Measurements from ENCODE around the gene MYO3B.

Gene MYO3B

DNA sequence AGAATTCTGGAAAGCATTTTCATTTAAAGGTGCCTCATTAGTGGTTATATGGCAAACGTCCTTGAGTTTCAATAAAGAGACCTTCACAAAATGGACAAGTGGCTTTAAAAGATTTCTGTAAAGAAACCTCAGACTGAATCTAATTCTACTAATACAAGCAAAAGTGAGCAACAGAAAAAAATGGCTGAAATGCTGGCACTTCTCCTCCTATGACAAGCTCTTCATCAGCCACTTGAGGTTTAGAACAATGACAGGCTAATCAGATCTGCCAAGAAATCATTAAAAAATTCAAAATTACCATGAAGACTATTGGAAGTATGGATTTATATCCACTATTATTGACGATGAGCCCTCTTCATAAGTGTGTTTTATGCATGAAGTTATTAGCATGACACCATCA, 71.8 kb downstream of the MYO3B start:
- no peak for DNase-seq (ENCODE audit: extremely low spot score)
- no peak for TF ChIP-seq L3MBTL2 (conservative IDR thresholded peaks at IDR 0.05)
- TF ChIP-seq SUZ12 (IDR thresholded peaks at IDR 0.05), result no peak
- no peak for TF ChIP-seq FOXK2 (IDR thresholded peaks at IDR 0.05)
- TF ChIP-seq FOXM1 (IDR thresholded peaks at IDR 0.05; ENCODE audit: borderline replicate concordance), result no peak
- no peak for TF ChIP-seq BHLHE40 (IDR thresholded peaks at IDR 0.05; ENCODE audit: borderline replicate concordance)
- TF ChIP-seq ZNF384 (IDR thresholded peaks at IDR 0.05), result no peak
- TF ChIP-seq FOXA1 (IDR thresholded peaks at IDR 0.05), result no peak
- TF ChIP-seq ELF4 (IDR thresholded peaks at IDR 0.05), result no peak
- no peak for TF ChIP-seq HDGF (IDR thresholded peaks at IDR 0.05; ENCODE audit: borderline replicate concordance)
- TF ChIP-seq, protein P1, sequence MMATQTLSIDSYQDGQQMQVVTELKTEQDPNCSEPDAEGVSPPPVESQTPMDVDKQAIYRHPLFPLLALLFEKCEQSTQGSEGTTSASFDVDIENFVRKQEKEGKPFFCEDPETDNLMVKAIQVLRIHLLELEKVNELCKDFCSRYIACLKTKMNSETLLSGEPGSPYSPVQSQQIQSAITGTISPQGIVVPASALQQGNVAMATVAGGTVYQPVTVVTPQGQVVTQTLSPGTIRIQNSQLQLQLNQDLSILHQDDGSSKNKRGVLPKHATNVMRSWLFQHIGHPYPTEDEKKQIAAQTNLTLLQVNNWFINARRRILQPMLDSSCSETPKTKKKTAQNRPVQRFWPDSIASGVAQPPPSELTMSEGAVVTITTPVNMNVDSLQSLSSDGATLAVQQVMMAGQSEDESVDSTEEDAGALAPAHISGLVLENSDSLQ (IDR thresholded peaks at IDR 0.05), result no peak
- TF ChIP-seq ARNT (IDR thresholded peaks at IDR 0.05), result no peak
- no peak for TF ChIP-seq TARDBP (IDR thresholded peaks at IDR 0.05)
- ChIA-PET POLR2A (no interaction called here), CTCF (no interaction called here)

DNA sequence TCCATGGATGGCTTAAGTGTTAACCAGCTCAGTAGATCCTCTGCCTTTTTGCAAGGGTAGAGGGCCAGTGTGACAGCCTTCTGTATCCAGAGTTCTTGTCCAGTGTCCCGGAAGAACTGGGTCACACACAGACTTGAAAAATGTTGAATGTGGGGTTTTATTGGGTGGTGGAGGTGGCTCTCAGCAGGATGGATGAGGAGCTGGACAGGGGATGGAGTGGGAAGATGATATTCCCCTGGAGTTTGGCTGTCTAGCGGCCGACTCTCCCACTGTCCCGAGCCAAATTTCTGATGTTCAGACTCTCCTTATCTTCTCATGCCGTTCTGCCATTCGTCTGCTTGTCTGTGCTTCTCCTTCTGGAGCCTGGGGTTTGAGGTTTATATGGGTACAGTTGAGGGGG, 72.6 kb downstream of the MYO3B start:
- ChIA-PET CTCF (interaction anchor here (0.8 kb wide), 1 partner anchor 15 kb away, joined by 3 read pairs; no protein-coding TSS in a partner anchor), POLR2A (no interaction called here)
- TF ChIP-seq TARDBP (IDR thresholded peaks at IDR 0.05) (no peak), ARNT (IDR thresholded peaks at IDR 0.05) (no peak), SUZ12 (IDR thresholded peaks at IDR 0.05) (no peak)
- DNase-seq (ENCODE audit: extremely low spot score), result no peak

DNA sequence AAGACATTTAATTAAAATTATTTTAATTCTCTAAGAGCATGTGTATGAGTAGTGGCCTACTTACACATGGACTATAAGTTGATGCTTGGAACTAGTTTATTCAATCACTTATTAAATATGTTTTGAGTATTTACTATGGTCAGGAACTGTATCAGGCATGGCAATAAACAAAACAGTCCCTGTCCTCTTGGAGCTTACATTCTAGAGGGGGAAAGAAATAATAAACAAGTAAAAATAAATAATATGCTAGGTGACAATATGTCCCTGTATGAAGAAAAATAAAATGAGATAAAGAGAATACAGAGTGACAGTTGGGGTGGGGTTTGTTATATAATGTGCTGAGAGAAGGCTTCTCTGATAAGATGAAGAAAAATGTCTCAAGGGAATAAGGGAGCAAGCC, 74.5 kb downstream of the MYO3B start:
- ChIA-PET POLR2A (no interaction called here), CTCF (no interaction called here)
- TF ChIP-seq FOXA1 (IDR thresholded peaks at IDR 0.05) (no peak), FOXM1 (IDR thresholded peaks at IDR 0.05; ENCODE audit: borderline replicate concordance) (no peak)
- DNase-seq (ENCODE audit: extremely low spot score), result no peak

DNA sequence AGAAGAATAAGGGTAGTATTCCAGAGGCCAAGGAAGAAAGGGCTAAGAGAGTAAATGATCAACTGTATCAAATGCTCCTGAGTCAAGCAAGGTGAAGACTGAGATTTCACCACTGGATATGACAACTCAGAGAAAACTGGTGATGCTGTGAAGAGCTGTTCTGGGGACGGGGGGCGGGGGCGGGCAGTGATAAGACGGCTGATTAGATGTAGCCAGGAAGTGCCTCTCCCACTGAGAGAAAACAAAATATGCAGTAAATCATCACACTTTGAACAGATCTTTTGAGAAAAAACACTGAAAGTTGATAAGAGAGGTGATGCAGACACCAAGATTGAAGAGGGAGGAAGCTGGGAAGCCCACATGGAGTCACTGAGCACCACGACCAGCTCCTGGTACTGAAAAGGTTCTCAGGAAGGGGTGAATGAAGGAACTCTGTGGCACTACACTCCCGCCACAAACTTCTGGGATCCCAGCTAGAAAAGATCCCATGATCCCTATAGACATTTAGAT, 75.8 kb downstream of the MYO3B start:
- no peak for DNase-seq (ENCODE audit: extremely low spot score)
- ChIA-PET POLR2A (no interaction called here), CTCF (interaction anchor here (0.8 kb wide), 1 partner anchor 107 kb away, joined by 3 read pairs; no protein-coding TSS in a partner anchor)
- no peak for TF ChIP-seq ELF4 (IDR thresholded peaks at IDR 0.05)
- TF ChIP-seq, protein P1 (IDR thresholded peaks at IDR 0.05), result no peak
- no peak for TF ChIP-seq FOXA1 (IDR thresholded peaks at IDR 0.05)
- TF ChIP-seq LEF1 (IDR thresholded peaks at IDR 0.05; ENCODE audit: borderline replicate concordance), result no peak
- no peak for TF ChIP-seq HDGF (IDR thresholded peaks at IDR 0.05; ENCODE audit: borderline replicate concordance)
- no peak for TF ChIP-seq ZNF384 (IDR thresholded peaks at IDR 0.05)
- no peak for TF ChIP-seq SUZ12 (IDR thresholded peaks at IDR 0.05)
- no peak for TF ChIP-seq FOXK2 (IDR thresholded peaks at IDR 0.05)
- TF ChIP-seq ARNT (IDR thresholded peaks at IDR 0.05), result no peak
- no peak for TF ChIP-seq BHLHE40 (IDR thresholded peaks at IDR 0.05; ENCODE audit: borderline replicate concordance)
- no peak for TF ChIP-seq TARDBP (IDR thresholded peaks at IDR 0.05)
- TF ChIP-seq FOXM1 (IDR thresholded peaks at IDR 0.05; ENCODE audit: borderline replicate concordance), result no peak

DNA sequence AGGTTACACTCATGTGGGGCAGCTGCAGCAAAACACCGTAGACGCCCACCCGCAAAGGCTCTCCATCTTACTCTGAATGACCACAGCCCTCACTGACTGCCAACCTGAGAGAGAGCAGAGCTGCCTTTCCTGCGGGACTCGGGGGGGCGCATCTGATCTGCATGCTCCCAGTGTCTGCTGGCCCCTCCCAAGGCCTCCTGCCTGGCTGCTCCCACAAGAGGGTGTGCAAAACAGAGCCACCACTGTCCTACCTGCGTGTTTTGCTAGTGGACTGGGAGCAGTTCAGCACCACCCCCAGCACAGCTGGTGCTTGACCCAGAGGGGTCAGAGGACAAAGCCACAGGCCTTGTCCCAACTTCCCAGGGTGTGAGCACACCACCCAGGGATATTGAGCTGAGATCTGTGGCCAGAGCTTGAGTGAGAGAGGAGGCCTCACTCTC, 76.4 kb downstream of the MYO3B start:
- no peak for TF ChIP-seq SUZ12 (IDR thresholded peaks at IDR 0.05)
- no peak for TF ChIP-seq SP1 (IDR thresholded peaks at IDR 0.05)
- TF ChIP-seq ARNT (IDR thresholded peaks at IDR 0.05), result no peak
- TF ChIP-seq LEF1 (IDR thresholded peaks at IDR 0.05; ENCODE audit: borderline replicate concordance), result no peak
- TF ChIP-seq ZNF384 (IDR thresholded peaks at IDR 0.05), result no peak
- no peak for TF ChIP-seq FOXM1 (IDR thresholded peaks at IDR 0.05; ENCODE audit: borderline replicate concordance)
- no peak for TF ChIP-seq FOXA1 (IDR thresholded peaks at IDR 0.05)
- TF ChIP-seq L3MBTL2 (conservative IDR thresholded peaks at IDR 0.05), result no peak
- TF ChIP-seq, protein P1 (IDR thresholded peaks at IDR 0.05), result no peak
- no peak for TF ChIP-seq HDGF (IDR thresholded peaks at IDR 0.05; ENCODE audit: borderline replicate concordance)
- TF ChIP-seq ELF4 (IDR thresholded peaks at IDR 0.05), result no peak
- no peak for TF ChIP-seq CTBP1 (IDR thresholded peaks at IDR 0.05; ENCODE audit: borderline replicate concordance)
- DNase-seq (ENCODE audit: extremely low spot score), result no peak
- POLR2A ChIA-PET, result no interaction called here
- CTCF ChIA-PET, result interaction anchor here (1.0 kb wide), 1 partner anchor 15 kb away, joined by 3 read pairs; no protein-coding TSS in a partner anchor

DNA sequence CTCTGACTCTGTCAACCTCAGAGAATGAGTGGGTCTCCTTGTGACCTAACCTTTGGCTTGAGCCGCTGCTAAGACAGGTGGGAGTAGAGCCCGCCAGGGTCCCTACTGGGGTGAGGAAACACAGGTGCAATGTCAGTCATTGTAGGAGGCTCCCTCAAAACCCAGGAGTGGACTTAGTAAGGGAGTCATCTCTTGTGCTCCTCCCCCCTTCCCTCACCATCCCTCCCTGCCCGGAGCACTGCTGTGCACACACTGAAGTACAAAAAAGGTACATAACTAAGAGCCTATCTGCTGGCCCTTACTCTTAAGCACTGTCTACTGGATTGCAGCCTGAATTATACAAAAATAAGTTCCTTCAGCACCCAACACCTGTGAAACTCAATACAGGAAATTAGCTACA, 77.2 kb downstream of the MYO3B start:
- no peak for TF ChIP-seq ARNT (IDR thresholded peaks at IDR 0.05)
- TF ChIP-seq FOXA1 (IDR thresholded peaks at IDR 0.05), result no peak
- DNase-seq (ENCODE audit: extremely low spot score), result no peak
- ChIA-PET CTCF (interaction anchor here (1.0 kb wide), 1 partner anchor 16 kb away, joined by 3 read pairs; no protein-coding TSS in a partner anchor), POLR2A (no interaction called here)

DNA sequence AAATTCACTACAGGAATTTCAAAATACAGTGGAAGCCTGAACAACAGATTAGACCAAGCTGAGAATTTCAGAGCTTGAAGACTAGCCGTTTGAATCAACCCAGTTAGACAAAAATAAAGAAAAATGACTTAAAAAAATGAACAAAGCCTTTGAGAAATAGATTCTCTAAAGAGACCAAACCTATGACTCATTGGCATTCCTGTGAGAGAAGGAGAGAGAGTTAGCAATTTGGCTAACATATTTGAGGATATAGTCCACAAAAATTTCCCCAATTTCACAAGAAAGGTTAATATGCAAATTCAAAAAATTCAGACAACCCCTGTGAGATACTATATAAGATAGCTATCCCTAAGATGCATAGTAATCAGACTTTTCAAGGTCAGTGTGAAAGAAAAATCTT, 78.0 kb downstream of the MYO3B start:
- TF ChIP-seq, protein P1 (IDR thresholded peaks at IDR 0.05), result no peak
- TF ChIP-seq FOXA1 (IDR thresholded peaks at IDR 0.05) (no peak), ELF4 (IDR thresholded peaks at IDR 0.05) (no peak), NFRKB (IDR thresholded peaks at IDR 0.05) (no peak), ZNF384 (IDR thresholded peaks at IDR 0.05) (no peak)
- POLR2A ChIA-PET, result no interaction called here
- DNase-seq (ENCODE audit: extremely low spot score), result no peak
- CTCF ChIA-PET, result no interaction called here
